ENCODE results near the gene DYNLT1. TPM values are rescaled to one million over a fixed set of nuclear protein-coding genes. Genes with fewer than 3 reads are reported as not detected.
"Not testable (repeated sequence)": the region's sequence is repeated elsewhere in the genome, so short reads cannot be mapped to it uniquely, and the experiment has no call there.

DYNLT1 gene
- total RNA-seq, 1 experiment from 2014 or later: 105 TPM

DNA sequence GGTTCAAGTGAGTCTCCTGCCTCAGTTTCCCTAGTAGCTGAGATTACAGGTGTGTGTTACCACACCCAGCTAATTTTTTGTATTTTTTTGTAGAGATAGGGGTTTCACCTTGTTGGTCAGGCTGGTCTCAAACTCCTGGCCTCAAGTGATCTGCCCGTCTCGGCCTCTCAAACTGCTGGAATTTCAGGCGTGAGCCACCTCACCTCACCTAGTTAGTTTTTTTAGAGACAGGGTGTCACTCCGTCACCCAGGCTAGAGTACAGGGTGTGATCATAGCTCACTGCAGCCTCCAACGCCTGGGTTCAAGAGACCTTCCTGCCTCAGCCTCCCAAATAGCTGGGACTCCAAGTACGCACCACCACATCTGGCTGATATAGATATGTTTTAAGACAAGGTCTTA lies 28.2 kb upstream of the DYNLT1 start:
- Histone ChIP-seq H3K9me2 (ENCODE audit: insufficient read depth) (no peaks in the 10 kb centered on the region), H2AFZ (no peak overlapping the region), H3K4me1 (replicated peaks; ENCODE audit: insufficient read depth) (peaks cover 27% of the 10 kb centered on the region), H3K36me3 (ENCODE audit: low read depth) (no peaks in the 10 kb centered on the region), H3K4me2 (no peak overlapping the region), H4K20me1 (ENCODE audit: insufficient read depth) (no peaks in the 10 kb centered on the region), H3K79me2 (ENCODE audit: low read depth) (no peaks in the 10 kb centered on the region), H3F3A (ENCODE audit: insufficient read depth, low read depth) (peaks cover 12% of the 10 kb centered on the region), H3K9me3 (ENCODE audit: insufficient read depth, low read depth) (no peaks in the 10 kb centered on the region), H3K27ac (no peak overlapping the region), H3K4me3 (no peak overlapping the region), H3K27me3 (ENCODE audit: insufficient read depth, low read depth) (no peaks in the 10 kb centered on the region)
- no TSS peak for BruUV-seq (replicated peaks)
- intact Hi-C loops (cut with micrococcal nuclease; ENCODE audit: unreplicated experiment): no loop called here
- DNase-seq: no peak
- ChIA-PET CTCF (no interaction called here), POLR2A (ENCODE audit: unreplicated experiment) (no interaction called here)
- no peak for TF ChIP-seq EZH2 (IDR thresholded peaks at IDR 0.05; ENCODE audit: low read depth)
- TF ChIP-seq, protein P1, sequence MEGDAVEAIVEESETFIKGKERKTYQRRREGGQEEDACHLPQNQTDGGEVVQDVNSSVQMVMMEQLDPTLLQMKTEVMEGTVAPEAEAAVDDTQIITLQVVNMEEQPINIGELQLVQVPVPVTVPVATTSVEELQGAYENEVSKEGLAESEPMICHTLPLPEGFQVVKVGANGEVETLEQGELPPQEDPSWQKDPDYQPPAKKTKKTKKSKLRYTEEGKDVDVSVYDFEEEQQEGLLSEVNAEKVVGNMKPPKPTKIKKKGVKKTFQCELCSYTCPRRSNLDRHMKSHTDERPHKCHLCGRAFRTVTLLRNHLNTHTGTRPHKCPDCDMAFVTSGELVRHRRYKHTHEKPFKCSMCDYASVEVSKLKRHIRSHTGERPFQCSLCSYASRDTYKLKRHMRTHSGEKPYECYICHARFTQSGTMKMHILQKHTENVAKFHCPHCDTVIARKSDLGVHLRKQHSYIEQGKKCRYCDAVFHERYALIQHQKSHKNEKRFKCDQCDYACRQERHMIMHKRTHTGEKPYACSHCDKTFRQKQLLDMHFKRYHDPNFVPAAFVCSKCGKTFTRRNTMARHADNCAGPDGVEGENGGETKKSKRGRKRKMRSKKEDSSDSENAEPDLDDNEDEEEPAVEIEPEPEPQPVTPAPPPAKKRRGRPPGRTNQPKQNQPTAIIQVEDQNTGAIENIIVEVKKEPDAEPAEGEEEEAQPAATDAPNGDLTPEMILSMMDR (conservative IDR thresholded peaks at IDR 0.05): no peak

DNA sequence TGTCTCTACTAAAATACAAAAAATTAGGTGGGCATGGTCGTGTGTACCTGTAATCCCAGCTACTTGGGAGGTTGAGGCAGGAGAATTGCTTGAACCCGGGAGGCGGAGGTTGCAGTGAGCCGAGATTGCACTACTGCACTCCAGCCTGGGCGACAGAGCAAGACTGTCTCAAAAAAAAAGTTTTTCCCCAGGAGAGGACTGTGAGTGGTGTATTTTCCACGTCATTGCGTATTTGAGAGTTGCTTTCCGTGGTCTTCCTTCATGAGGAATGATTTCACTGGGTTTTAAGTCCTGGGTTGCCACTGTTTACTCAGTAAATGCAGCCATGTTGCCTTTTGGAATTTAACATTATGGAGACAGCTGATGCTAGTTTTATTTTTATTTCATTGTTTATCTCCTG lies 27.6 kb upstream of the DYNLT1 start:
- H3K9me2 ChIP-seq (ENCODE audit: insufficient read depth); POLR2A ChIA-PET (ENCODE audit: unreplicated experiment); H3K27me3 ChIP-seq (ENCODE audit: insufficient read depth, low read depth); H3K4me2 ChIP-seq; H3K27ac ChIP-seq; H2AFZ ChIP-seq; H3K4me3 ChIP-seq; BruUV-seq (replicated peaks); H4K20me1 ChIP-seq (ENCODE audit: insufficient read depth); DNase-seq; intact Hi-C loops (cut with micrococcal nuclease; ENCODE audit: unreplicated experiment); H3K36me3 ChIP-seq (ENCODE audit: low read depth); H3K79me2 ChIP-seq (ENCODE audit: low read depth); H3K9me3 ChIP-seq (ENCODE audit: insufficient read depth, low read depth): not testable (repeated sequence)
- Histone ChIP-seq H3K4me1 (replicated peaks; ENCODE audit: insufficient read depth) (peaks cover 32% of the 10 kb centered on the region), H3F3A (ENCODE audit: insufficient read depth, low read depth) (peaks cover 16% of the 10 kb centered on the region)
- CTCF ChIA-PET: interaction anchor here (0.6 kb wide), 1 partner anchor 53 kb away, joined by 4 read pairs; no protein-coding TSS in a partner anchor

DNA sequence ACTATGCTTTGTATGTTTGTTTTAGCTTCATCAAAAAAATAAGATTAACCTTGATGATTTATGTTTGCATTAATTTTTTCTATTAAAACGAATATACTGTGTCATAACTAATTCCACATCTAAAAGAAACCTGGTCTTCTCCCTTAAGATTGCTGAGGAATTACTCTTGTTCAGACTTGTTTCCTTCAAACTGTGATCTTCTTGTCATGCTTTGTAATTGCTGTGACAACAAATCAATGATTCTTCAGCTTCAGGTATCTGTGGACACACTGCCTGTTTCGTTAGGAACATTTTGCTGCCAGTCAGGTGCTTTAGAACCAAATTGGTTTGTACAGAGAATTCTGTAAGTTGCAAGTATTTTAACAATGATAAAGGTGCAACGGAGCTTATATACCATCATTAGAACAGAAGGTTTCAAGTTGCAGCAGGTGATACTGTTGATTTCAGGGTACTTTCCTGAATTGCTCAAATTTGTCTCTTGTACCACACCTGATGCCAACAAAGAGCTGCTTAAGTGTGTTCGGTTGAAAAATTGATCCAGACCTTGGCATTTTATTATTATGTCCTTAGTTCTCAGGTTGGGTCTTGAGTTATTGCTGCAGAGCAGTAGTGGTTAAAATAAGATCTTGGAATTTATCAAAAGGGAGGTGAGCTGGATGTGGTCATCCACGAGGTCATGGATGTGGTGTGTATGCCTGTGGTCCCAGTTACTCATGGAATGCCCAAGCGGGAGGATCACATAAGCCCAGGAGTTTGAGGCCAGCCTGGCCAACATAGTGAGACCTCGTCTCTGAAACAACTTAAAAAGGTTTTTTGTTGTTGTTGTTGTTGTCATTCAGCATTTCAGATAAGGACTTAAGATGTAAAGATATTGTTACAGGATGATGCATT lies 24.8 kb upstream of the DYNLT1 start:
- peaks cover 37% of the 10 kb centered on the region for H3F3A ChIP-seq (ENCODE audit: insufficient read depth, low read depth)

More for the DNA sequence above, 24.8 kb upstream of the DYNLT1 start:
- Histone ChIP-seq H3K4me3 (no peak overlapping the region), H3K36me3 (ENCODE audit: low read depth) (no peaks in the 10 kb centered on the region), H3K79me2 (ENCODE audit: low read depth) (no peaks in the 10 kb centered on the region; the same call in 1 of the 2 replicates), H3K9me2 (ENCODE audit: insufficient read depth) (no peaks in the 10 kb centered on the region), H2AFZ (no peak overlapping the region), H3K9me3 (ENCODE audit: insufficient read depth, low read depth) (no peaks in the 10 kb centered on the region), H3K4me1 (replicated peaks; ENCODE audit: insufficient read depth) (peaks cover 57% of the 10 kb centered on the region), H4K20me1 (ENCODE audit: insufficient read depth) (no peaks in the 10 kb centered on the region), H3K27me3 (ENCODE audit: insufficient read depth, low read depth) (no peaks in the 10 kb centered on the region), H3K4me2 (0 out of 2 replicates have a peak overlapping the region, but pooled peaks have one; percentile 8), H3K27ac (peak overlapping the region; percentile 98; the same call in 1 of the 2 replicates)
- DNase-seq: no peak
- intact Hi-C loops (cut with micrococcal nuclease; ENCODE audit: unreplicated experiment): no loop called here
- CTCF ChIA-PET: no interaction called here
- no peak for TF ChIP-seq EZH2 (IDR thresholded peaks at IDR 0.05; ENCODE audit: low read depth)
- TF ChIP-seq, protein P1 (conservative IDR thresholded peaks at IDR 0.05): no peak
- POLR2A ChIA-PET (ENCODE audit: unreplicated experiment): interaction anchor here (0.6 kb wide), 1 partner anchor 17 kb away, joined by 5 read pairs; no protein-coding TSS in a partner anchor
- BruUV-seq (replicated peaks): no TSS peak

Measured in PC-9 (cell line).